Measurements from ENCODE around the gene ITPR1.

ITPR1 gene

DNA sequence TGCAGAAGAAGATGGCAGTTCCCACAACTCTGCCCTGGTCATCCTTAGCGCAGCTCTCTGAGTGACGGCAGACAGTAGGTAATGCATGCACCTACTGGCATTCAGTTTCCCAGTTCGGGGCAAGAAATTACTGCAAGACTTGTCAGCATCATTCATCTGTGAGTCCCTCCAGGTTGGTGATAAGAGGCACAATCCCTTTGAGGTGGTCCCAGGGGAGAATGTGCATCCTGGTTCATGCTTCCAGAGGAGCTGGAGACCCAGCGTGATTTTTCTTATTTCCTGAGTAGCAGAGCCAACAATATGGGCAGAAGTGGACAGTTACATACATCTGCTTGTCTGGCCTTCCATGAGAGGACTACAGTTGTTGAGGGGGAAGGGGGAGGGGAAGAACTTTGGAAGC is 250.2 kb downstream of the ITPR1 start:
- TF ChIP-seq EZH2phosphoT487 (IDR thresholded peaks at IDR 0.05; ENCODE audit: borderline replicate concordance) = no peak
- Histone ChIP-seq H2AFZ (ENCODE audit: low read length) (no peak overlapping the region), H3K27me3 (ENCODE audit: insufficient read depth, low read length, poor library complexity, severe bottlenecking) (no peaks in the 10 kb centered on the region), H3K4me3 (ENCODE audit: low read length, poor library complexity, severe bottlenecking) (no peak overlapping the region), H3K9me3 (ENCODE audit: insufficient read depth, low read depth, low read length) (no peaks in the 10 kb centered on the region), H3K9me2 (replicated peaks; ENCODE audit: low read depth, low read length) (no peaks in the 10 kb centered on the region), H3K4me2 (ENCODE audit: low read depth, low read length, poor library complexity, severe bottlenecking) (no peak overlapping the region), H3K36me3 (ENCODE audit: insufficient read depth, low read length) (no peaks in the 10 kb centered on the region; the same call in 1 of the 2 replicates), H3K9ac (ENCODE audit: low read depth, low read length, poor library complexity, severe bottlenecking) (no peak overlapping the region), H3F3A (ENCODE audit: low read depth) (no peaks in the 10 kb centered on the region), H4K20me1 (ENCODE audit: insufficient read depth, low read length, poor library complexity, severe bottlenecking) (no peaks in the 10 kb centered on the region), H3K79me2 (ENCODE audit: insufficient read depth, low read length) (no peaks in the 10 kb centered on the region), H3K4me1 (ENCODE audit: insufficient read depth, low read length, poor library complexity, severe bottlenecking) (peaks cover 15% of the 10 kb centered on the region)

- Histone ChIP-seq H3K27me3 (ENCODE audit: insufficient read depth, low read length, poor library complexity, severe bottlenecking) (no peaks in the 10 kb centered on the region), H3K9me3 (ENCODE audit: insufficient read depth, low read depth, low read length) (no peaks in the 10 kb centered on the region), H3K9ac (ENCODE audit: low read depth, low read length, poor library complexity, severe bottlenecking) (no peak overlapping the region), H3K4me3 (ENCODE audit: low read length, poor library complexity, severe bottlenecking) (no peak overlapping the region), H3K36me3 (ENCODE audit: insufficient read depth, low read length) (no peaks in the 10 kb centered on the region; the same call in 1 of the 2 replicates), H3K79me2 (ENCODE audit: insufficient read depth, low read length) (no peaks in the 10 kb centered on the region), H3K4me1 (ENCODE audit: insufficient read depth, low read length, poor library complexity, severe bottlenecking) (peaks cover 8% of the 10 kb centered on the region), H3F3A (ENCODE audit: low read depth) (no peaks in the 10 kb centered on the region), H4K20me1 (ENCODE audit: insufficient read depth, low read length, poor library complexity, severe bottlenecking) (no peaks in the 10 kb centered on the region), H2AFZ (ENCODE audit: low read length) (no peak overlapping the region), H3K9me2 (replicated peaks; ENCODE audit: low read depth, low read length) (no peaks in the 10 kb centered on the region), H3K4me2 (ENCODE audit: low read depth, low read length, poor library complexity, severe bottlenecking) (no peak overlapping the region)
- TF ChIP-seq EZH2phosphoT487 (IDR thresholded peaks at IDR 0.05; ENCODE audit: borderline replicate concordance) = no peak
- no peak for TF ChIP-seq CTCF (conservative IDR thresholded peaks at IDR 0.05; ENCODE audit: low read length)
Measured at GRCh38 chr3:4744405-4745234, 251.5 kb downstream of the ITPR1 start.

GRCh38 chr3:4745235-4745610 is 252.1 kb downstream of the ITPR1 start:
- H3K4me3 ChIP-seq (ENCODE audit: low read length, poor library complexity, severe bottlenecking) = no peak overlapping the region
- H3F3A ChIP-seq (ENCODE audit: low read depth) = no peaks in the 10 kb centered on the region
- H3K79me2 ChIP-seq (ENCODE audit: insufficient read depth, low read length) = no peaks in the 10 kb centered on the region
- no peaks in the 10 kb centered on the region for H4K20me1 ChIP-seq (ENCODE audit: insufficient read depth, low read length, poor library complexity, severe bottlenecking)
- no peaks in the 10 kb centered on the region for H3K27me3 ChIP-seq (ENCODE audit: insufficient read depth, low read length, poor library complexity, severe bottlenecking)
- no peak overlapping the region for H2AFZ ChIP-seq (ENCODE audit: low read length)
- no peaks in the 10 kb centered on the region; the same call in 1 of the 2 replicates for H3K36me3 ChIP-seq (ENCODE audit: insufficient read depth, low read length)
- no peak overlapping the region for H3K4me2 ChIP-seq (ENCODE audit: low read depth, low read length, poor library complexity, severe bottlenecking)
- no peak for TF ChIP-seq EZH2phosphoT487 (IDR thresholded peaks at IDR 0.05; ENCODE audit: borderline replicate concordance)
- no peak for TF ChIP-seq CTCF (conservative IDR thresholded peaks at IDR 0.05; ENCODE audit: low read length)
- no peaks in the 10 kb centered on the region for H3K9me2 ChIP-seq (replicated peaks; ENCODE audit: low read depth, low read length)
- H3K9me3 ChIP-seq (ENCODE audit: insufficient read depth, low read depth, low read length) = no peaks in the 10 kb centered on the region
- peaks cover 14% of the 10 kb centered on the region for H3K4me1 ChIP-seq (ENCODE audit: insufficient read depth, low read length, poor library complexity, severe bottlenecking)
- no peak overlapping the region for H3K9ac ChIP-seq (ENCODE audit: low read depth, low read length, poor library complexity, severe bottlenecking)

Measured in Loucy (cell line).